Measurements from ENCODE around the gene BOK.
"Not testable (repeated sequence)": the region's sequence is repeated elsewhere in the genome, so short reads cannot be mapped to it uniquely, and the experiment has no call there.

Gene BOK

DNA sequence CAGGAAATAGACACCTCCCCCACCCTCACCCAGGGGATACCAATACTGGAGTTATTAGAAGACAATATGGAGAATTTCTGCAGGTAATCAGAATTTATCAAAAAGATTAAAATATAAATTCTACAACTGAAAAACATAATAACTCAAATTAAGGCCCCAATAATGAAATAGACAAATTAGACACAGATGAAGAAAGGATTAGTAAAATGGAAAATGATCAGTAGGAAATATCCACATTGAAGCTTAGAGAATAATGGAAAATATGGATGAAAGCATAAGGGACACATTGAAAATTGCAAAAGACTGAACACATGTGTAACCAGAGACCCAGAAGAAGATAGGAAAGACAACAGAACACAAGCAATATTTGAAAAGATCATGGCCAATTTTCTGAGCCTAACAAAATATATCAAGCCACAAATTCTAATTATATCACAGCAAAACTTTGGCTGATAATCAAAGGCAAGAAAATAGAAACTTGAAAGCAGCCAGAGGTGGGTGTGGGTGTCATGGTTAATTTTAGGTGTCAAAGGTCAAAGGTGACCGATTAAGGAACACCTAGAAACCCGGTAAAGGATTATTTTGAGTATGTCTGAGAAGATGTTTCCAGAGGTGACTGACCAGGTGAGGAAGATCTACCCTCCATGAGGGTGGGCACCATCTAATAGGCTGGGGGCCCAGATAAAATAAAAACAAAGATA is 28.2 kb downstream of the BOK start:
- H3K4me3 ChIP-seq (ENCODE audit: low read length) = no peak overlapping the region
- H3K4me2 ChIP-seq (ENCODE audit: low read length) = no peak overlapping the region
- no peaks in the 10 kb centered on the region for H4K20me1 ChIP-seq (ENCODE audit: insufficient read depth, low read length)
- H3K27me3 ChIP-seq (ENCODE audit: low read depth, low read length) = no peaks in the 10 kb centered on the region
- peaks cover 8% of the 10 kb centered on the region; the same call in 1 of the 2 replicates for H3K9me3 ChIP-seq (ENCODE audit: insufficient read depth, low read length)
- H3K9ac ChIP-seq (ENCODE audit: low read length) = no peak overlapping the region
- H3K36me3 ChIP-seq (replicated peaks; ENCODE audit: low read depth, low read length) = peaks cover 46% of the 10 kb centered on the region
- H3K79me2 ChIP-seq (ENCODE audit: low read length) = no peaks in the 10 kb centered on the region
- no peak overlapping the region for H2AFZ ChIP-seq (ENCODE audit: low read depth, low read length)
- no peak overlapping the region for H3K27ac ChIP-seq (ENCODE audit: low read length)
- TF ChIP-seq EZH2phosphoT487 (IDR thresholded peaks at IDR 0.05; ENCODE audit: low read depth) = no peak
- TF ChIP-seq, protein P1, sequence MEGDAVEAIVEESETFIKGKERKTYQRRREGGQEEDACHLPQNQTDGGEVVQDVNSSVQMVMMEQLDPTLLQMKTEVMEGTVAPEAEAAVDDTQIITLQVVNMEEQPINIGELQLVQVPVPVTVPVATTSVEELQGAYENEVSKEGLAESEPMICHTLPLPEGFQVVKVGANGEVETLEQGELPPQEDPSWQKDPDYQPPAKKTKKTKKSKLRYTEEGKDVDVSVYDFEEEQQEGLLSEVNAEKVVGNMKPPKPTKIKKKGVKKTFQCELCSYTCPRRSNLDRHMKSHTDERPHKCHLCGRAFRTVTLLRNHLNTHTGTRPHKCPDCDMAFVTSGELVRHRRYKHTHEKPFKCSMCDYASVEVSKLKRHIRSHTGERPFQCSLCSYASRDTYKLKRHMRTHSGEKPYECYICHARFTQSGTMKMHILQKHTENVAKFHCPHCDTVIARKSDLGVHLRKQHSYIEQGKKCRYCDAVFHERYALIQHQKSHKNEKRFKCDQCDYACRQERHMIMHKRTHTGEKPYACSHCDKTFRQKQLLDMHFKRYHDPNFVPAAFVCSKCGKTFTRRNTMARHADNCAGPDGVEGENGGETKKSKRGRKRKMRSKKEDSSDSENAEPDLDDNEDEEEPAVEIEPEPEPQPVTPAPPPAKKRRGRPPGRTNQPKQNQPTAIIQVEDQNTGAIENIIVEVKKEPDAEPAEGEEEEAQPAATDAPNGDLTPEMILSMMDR (IDR thresholded peaks at IDR 0.05; ENCODE audit: low read depth, low read length) = no peak
- no peaks in the 10 kb centered on the region for H3K4me1 ChIP-seq (ENCODE audit: low read length)

- H3K36me3 ChIP-seq (replicated peaks; ENCODE audit: low read depth, low read length) = peaks cover 28% of the 10 kb centered on the region
- not testable (repeated sequence) for H4K20me1 ChIP-seq (ENCODE audit: insufficient read depth, low read length); H2AFZ ChIP-seq (ENCODE audit: low read depth, low read length); H3K79me2 ChIP-seq (ENCODE audit: low read length); H3K4me3 ChIP-seq (ENCODE audit: low read length); H3K4me1 ChIP-seq (ENCODE audit: low read length); H3K27me3 ChIP-seq (ENCODE audit: low read depth, low read length); H3K9me3 ChIP-seq (ENCODE audit: insufficient read depth, low read length); H3K27ac ChIP-seq (ENCODE audit: low read length); H3K9ac ChIP-seq (ENCODE audit: low read length); H3K4me2 ChIP-seq (ENCODE audit: low read length)
Measured at GRCh38 chr2:241589863-241590262, 31.3 kb downstream of the BOK start.

- H3K79me2 ChIP-seq (ENCODE audit: low read length); H3K27ac ChIP-seq (ENCODE audit: low read length); H3K9ac ChIP-seq (ENCODE audit: low read length); H3K4me2 ChIP-seq (ENCODE audit: low read length); H4K20me1 ChIP-seq (ENCODE audit: insufficient read depth, low read length); H3K9me3 ChIP-seq (ENCODE audit: insufficient read depth, low read length); H3K4me1 ChIP-seq (ENCODE audit: low read length); H3K27me3 ChIP-seq (ENCODE audit: low read depth, low read length); H3K4me3 ChIP-seq (ENCODE audit: low read length); H2AFZ ChIP-seq (ENCODE audit: low read depth, low read length): not testable (repeated sequence)
- peaks cover 21% of the 10 kb centered on the region for H3K36me3 ChIP-seq (replicated peaks; ENCODE audit: low read depth, low read length)
Measured at GRCh38 chr2:241590496-241591455, 32.2 kb downstream of the BOK start.

GRCh38 chr2:241592126-241592845 is 33.7 kb downstream of the BOK start:
- H3K27ac ChIP-seq (ENCODE audit: low read length) = no peak overlapping the region

More at GRCh38 chr2:241592126-241592845, 33.7 kb downstream of the BOK start:
- peaks cover 9% of the 10 kb centered on the region for H3K36me3 ChIP-seq (replicated peaks; ENCODE audit: low read depth, low read length)
- no peaks in the 10 kb centered on the region for H3K9me3 ChIP-seq (ENCODE audit: insufficient read depth, low read length)
- H3K4me1 ChIP-seq (ENCODE audit: low read length) = no peaks in the 10 kb centered on the region
- no peaks in the 10 kb centered on the region for H3K79me2 ChIP-seq (ENCODE audit: low read length)
- H2AFZ ChIP-seq (ENCODE audit: low read depth, low read length) = no peak overlapping the region
- H4K20me1 ChIP-seq (ENCODE audit: insufficient read depth, low read length) = no peaks in the 10 kb centered on the region
- no peak for TF ChIP-seq EZH2phosphoT487 (IDR thresholded peaks at IDR 0.05; ENCODE audit: low read depth)
- TF ChIP-seq, protein P1 (IDR thresholded peaks at IDR 0.05; ENCODE audit: low read depth, low read length) = no peak
- H3K27me3 ChIP-seq (ENCODE audit: low read depth, low read length) = no peaks in the 10 kb centered on the region
- H3K4me2 ChIP-seq (ENCODE audit: low read length) = no peak overlapping the region
- H3K9ac ChIP-seq (ENCODE audit: low read length) = no peak overlapping the region
- no peak overlapping the region for H3K4me3 ChIP-seq (ENCODE audit: low read length)
